DND-41 (cell line): ENCODE results near the gene LAMP1.
"Not testable (repeated sequence)": the region's sequence is repeated elsewhere in the genome, so short reads cannot be mapped to it uniquely, and the experiment has no call there.

Source experiments
- ATAC-seq: fragments of 200-7000 bp; cut with Tn5 transposase; 3 replicates; pipeline ENCODE4 v1.9.1; 2021; ENCODE audit warnings: low read depth; ENCODE audit not compliant: insufficient read depth
- DNase-seq: peaks from one replicate; pipeline ENCODE4 v3.0.0-alpha.2; 2020
- H2AFZ ChIP-seq: 2 replicates; pipeline ENCODE4 v1.6.0; 2012; ENCODE audit warnings: low read depth, low read length
- H3K27ac ChIP-seq: 2 replicates; pipeline ENCODE4 v1.5.1; 2012; ENCODE audit warnings: low read length, inconsistent platforms
- H3K27me3 ChIP-seq: fragments of 200-600 bp; sonication (generic); 2 replicates; pipeline ENCODE4 v1.6.0; 2012; ENCODE audit warnings: low read length, mild to moderate bottlenecking, inconsistent platforms; ENCODE audit not compliant: insufficient read depth, poor library complexity
- H3K36me3 ChIP-seq: 2 replicates; pipeline ENCODE4 v1.5.1; 2012; ENCODE audit warnings: low read length, inconsistent platforms; ENCODE audit not compliant: insufficient read depth
- H3K4me1 ChIP-seq: 2 replicates; pipeline ENCODE4 v1.5.1; 2012; ENCODE audit warnings: mild to moderate bottlenecking, low read length; ENCODE audit not compliant: insufficient read depth
- H3K4me2 ChIP-seq: 2 replicates; pipeline ENCODE4 v1.6.0; 2012; ENCODE audit warnings: mild to moderate bottlenecking, moderate library complexity, low read length, inconsistent platforms; ENCODE audit not compliant: insufficient read depth
- H3K4me3 ChIP-seq, 2 experiments: fragments of 200-600 bp in 1 of 2; shearing (Covaris generic) in 1 of 2; 2 replicates each; pipeline ENCODE4 v1.5.1; 2012 to 2016; ENCODE audit warnings: inconsistent platforms in 2 of 2, low read length in 2 of 2, mild to moderate bottlenecking in 2 of 2, low read depth in 1 of 2, moderate library complexity in 1 of 2
- H3K79me2 ChIP-seq: 2 replicates; pipeline ENCODE4 v1.6.0; 2012; ENCODE audit warnings: low read length, inconsistent platforms; ENCODE audit not compliant: insufficient read depth
- H3K9ac ChIP-seq: 2 replicates; pipeline ENCODE4 v1.6.0; 2012; ENCODE audit warnings: low read depth, mild to moderate bottlenecking, inconsistent platforms, low read length, moderate library complexity
- H3K9me3 ChIP-seq: 2 replicates; pipeline ENCODE4 v1.5.1; 2012; ENCODE audit warnings: low read length, moderate library complexity, mild to moderate bottlenecking, inconsistent platforms; ENCODE audit not compliant: insufficient read depth, severe bottlenecking
- H4K20me1 ChIP-seq: 2 replicates; pipeline ENCODE4 v1.6.0; 2012; ENCODE audit warnings: low read length; ENCODE audit not compliant: insufficient read depth
- EZH2 ChIP-seq: IDR thresholded peaks from 3 replicates; pipeline ENCODE4 v1.6.1; 2012; ENCODE audit warnings: borderline replicate concordance, low read depth, mild to moderate bottlenecking, moderate library complexity, low read length, inconsistent platforms; ENCODE audit not compliant: severe bottlenecking
- TF ChIP-seq, protein P1 (sequence below): IDR thresholded peaks from 2 replicates; pipeline ENCODE4 v1.5.1; 2012; ENCODE audit warnings: borderline replicate concordance, low read length, moderate library complexity, mild to moderate bottlenecking; ENCODE audit not compliant: poor library complexity, severe bottlenecking; ENCODE audit errors: extremely low read depth

Gene LAMP1

DNA sequence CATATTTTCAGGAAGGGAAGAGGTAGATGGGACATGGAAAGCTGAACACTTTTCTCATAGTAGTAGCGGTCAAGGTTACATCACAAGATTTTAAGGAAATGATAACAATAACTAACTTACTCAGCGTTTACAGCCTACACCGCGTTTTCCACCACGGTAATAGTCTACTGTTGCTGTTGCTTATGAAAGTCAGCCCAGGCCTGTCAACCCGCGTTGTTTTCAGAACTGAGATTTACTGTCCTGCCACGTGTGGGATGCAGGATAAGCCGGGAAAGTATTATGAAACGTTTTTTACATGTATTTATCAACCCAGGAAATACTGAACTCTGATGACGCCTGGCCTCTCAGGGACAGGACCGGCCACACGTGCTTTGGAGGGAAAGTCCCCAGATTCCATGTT is 36.0 kb upstream of the LAMP1 start:
- Histone ChIP-seq H3K79me2 (no peaks in the 10 kb centered on the region), H3K27me3 (no peaks in the 10 kb centered on the region), H3K9ac (no peak overlapping the region), H3K27ac (no peak overlapping the region), H3K4me2 (no peak overlapping the region), H3K9me3 (no peaks in the 10 kb centered on the region), H3K36me3 (peaks cover 72% of the 10 kb centered on the region), H2AFZ (no peak overlapping the region), H4K20me1 (no peaks in the 10 kb centered on the region), H3K4me3 (no peak overlapping the region), H3K4me1 (no peaks in the 10 kb centered on the region)
- ATAC-seq (no peak), DNase-seq (no peak)
- TF ChIP-seq, protein P1, sequence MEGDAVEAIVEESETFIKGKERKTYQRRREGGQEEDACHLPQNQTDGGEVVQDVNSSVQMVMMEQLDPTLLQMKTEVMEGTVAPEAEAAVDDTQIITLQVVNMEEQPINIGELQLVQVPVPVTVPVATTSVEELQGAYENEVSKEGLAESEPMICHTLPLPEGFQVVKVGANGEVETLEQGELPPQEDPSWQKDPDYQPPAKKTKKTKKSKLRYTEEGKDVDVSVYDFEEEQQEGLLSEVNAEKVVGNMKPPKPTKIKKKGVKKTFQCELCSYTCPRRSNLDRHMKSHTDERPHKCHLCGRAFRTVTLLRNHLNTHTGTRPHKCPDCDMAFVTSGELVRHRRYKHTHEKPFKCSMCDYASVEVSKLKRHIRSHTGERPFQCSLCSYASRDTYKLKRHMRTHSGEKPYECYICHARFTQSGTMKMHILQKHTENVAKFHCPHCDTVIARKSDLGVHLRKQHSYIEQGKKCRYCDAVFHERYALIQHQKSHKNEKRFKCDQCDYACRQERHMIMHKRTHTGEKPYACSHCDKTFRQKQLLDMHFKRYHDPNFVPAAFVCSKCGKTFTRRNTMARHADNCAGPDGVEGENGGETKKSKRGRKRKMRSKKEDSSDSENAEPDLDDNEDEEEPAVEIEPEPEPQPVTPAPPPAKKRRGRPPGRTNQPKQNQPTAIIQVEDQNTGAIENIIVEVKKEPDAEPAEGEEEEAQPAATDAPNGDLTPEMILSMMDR: no peak

DNA sequence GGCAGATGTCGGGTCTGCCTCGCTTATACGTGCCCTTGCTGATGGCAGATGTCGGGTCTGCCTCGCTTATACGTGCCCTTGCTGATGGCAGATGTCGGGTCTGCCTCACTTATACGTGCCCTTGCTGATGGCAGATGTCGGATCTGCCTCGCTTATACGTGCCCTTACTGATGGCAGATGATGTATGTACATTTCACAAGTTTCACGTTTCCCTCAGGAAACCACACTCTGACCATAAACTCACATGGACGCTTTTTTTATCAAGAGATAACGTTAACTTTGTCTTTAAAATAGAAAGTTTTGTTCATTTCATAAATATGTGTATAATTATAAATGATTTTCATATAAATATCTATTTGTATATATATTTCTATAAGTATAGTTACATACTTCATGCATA is 34.0 kb upstream of the LAMP1 start:
- H3K27ac ChIP-seq, DNase-seq, H3K9me3 ChIP-seq, H3K27me3 ChIP-seq, H3K4me3 ChIP-seq, ATAC-seq, H3K9ac ChIP-seq, H4K20me1 ChIP-seq, H2AFZ ChIP-seq, H3K4me1 ChIP-seq, H3K4me2 ChIP-seq, H3K79me2 ChIP-seq: not testable (repeated sequence)
- peaks cover 53% of the 10 kb centered on the region for H3K36me3 ChIP-seq

DNA sequence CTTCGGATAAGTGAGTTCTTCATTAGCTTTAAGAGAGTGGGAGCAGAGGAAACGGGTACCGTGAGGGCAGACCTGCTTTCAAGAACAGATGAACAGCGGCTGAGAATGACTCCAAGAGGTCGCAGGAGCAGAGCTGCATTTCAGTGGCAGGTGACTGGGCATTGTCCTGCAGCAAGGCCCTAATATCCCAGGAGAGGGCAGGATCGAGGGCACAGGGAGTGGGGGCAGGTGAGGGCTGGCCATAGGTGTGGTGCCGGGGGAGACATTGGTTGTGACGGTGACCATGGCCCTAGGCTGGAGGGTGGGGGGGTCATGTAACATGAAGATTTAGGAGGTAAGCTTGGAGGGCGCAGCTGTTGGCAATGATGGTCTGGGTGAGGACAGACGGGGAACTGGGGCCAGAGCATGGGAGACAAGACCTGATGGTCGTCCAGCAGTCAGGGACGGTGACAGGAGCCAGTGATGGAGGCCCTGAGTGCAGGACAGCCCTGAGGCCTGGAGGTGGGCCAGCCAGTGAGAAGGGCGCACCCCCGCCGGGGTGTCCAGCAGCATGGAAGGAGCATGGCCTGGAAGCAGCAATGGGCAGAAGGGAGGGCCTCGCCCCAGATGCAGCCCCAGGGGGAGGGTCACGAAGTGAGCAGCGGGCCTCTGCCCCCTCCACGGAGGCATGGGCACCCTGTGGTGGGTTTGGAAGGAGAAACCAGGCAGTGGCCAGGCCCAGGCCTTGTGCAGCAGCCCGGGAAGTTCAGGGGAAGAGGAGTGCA is 29.2 kb upstream of the LAMP1 start:
- no peaks in the 10 kb centered on the region for H3K79me2 ChIP-seq
- DNase-seq (no peak), ATAC-seq (peak; percentile 24; the same call in 1 of the 3 replicates)
- no peak overlapping the region for H3K4me2 ChIP-seq
- peaks cover 12% of the 10 kb centered on the region for H3K36me3 ChIP-seq
- H3K4me3 ChIP-seq: no peak overlapping the region
- H3K9me3 ChIP-seq: no peaks in the 10 kb centered on the region
- no peak overlapping the region for H2AFZ ChIP-seq
- no peak overlapping the region for H3K27ac ChIP-seq
- H3K27me3 ChIP-seq: no peaks in the 10 kb centered on the region
- TF ChIP-seq, protein P1: no peak
- TF ChIP-seq EZH2: no peak
- no peaks in the 10 kb centered on the region for H4K20me1 ChIP-seq
- H3K4me1 ChIP-seq: no peaks in the 10 kb centered on the region
- H3K9ac ChIP-seq: no peak overlapping the region

DNA sequence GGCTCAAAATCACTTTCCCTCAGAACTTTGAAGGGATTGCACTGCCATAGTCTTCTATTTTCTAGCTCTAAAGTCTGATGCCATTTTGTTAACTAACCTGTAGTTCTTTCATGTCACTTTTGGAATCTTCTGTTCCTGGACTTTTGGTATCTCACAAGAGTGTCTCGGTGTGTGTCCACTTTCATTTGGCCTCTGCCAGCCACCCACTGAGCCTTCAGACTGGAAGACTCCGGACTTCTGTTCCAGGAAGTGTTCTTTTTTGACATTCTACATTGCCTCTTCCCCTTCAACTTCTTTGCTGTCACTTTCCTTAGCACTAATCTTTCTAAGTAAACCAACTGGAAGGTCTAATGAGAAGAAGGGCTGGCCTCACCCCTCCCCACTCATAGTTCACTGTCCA is 25.0 kb upstream of the LAMP1 start:
- H3K79me2 ChIP-seq: no peaks in the 10 kb centered on the region
- no peak overlapping the region for H3K9ac ChIP-seq
- peaks cover 6% of the 10 kb centered on the region; the same call in 1 of the 2 replicates for H3K4me1 ChIP-seq
- TF ChIP-seq, protein P1: no peak
- no peak for TF ChIP-seq EZH2
- ATAC-seq (no peak), DNase-seq (no peak)
- H2AFZ ChIP-seq: no peak overlapping the region
- H3K9me3 ChIP-seq: no peaks in the 10 kb centered on the region
- H3K4me2 ChIP-seq: no peak overlapping the region
- H4K20me1 ChIP-seq: no peaks in the 10 kb centered on the region
- H3K36me3 ChIP-seq: no peaks in the 10 kb centered on the region
- H3K27ac ChIP-seq: no peak overlapping the region
- H3K27me3 ChIP-seq: no peaks in the 10 kb centered on the region
- no peak overlapping the region for H3K4me3 ChIP-seq
